Activated CD8-positive, alpha-beta memory T cell treated with anti-CD3 and anti-CD28 coated beads for 24 hours (primary cell): ENCODE results near the gene TPSD1.
"Not testable (repeated sequence)": the region's sequence is repeated elsewhere in the genome, so short reads cannot be mapped to it uniquely, and the experiment has no call there.

Source experiments
- DNase-seq: peaks from one replicate; pipeline ENCODE4 v3.0.0-alpha.2; 2020

Gene TPSD1

GRCh38 chr16:1243907-1244850 lies 11.7 kb upstream of the TPSD1 start:
- DNase-seq, result not testable (repeated sequence)

- DNase-seq, result no peak
Measured at GRCh38 chr16:1244881-1245280, 11.0 kb upstream of the TPSD1 start.

- no peak for DNase-seq
Measured at GRCh38 chr16:1245452-1246020, 10.3 kb upstream of the TPSD1 start.

GRCh38 chr16:1247903-1248537 lies 7.8 kb upstream of the TPSD1 start:
- not testable (repeated sequence) for DNase-seq

GRCh38 chr16:1249031-1249755 lies 6.7 kb upstream of the TPSD1 start:
- not testable (repeated sequence) for DNase-seq

- not testable (repeated sequence) for DNase-seq
Measured at GRCh38 chr16:1253701-1254364, 2.0 kb upstream of the TPSD1 start.

- not testable (repeated sequence) for DNase-seq
Measured at GRCh38 chr16:1254821-1255220, 1.0 kb upstream of the TPSD1 start.

- DNase-seq, result not testable (repeated sequence)
Measured at GRCh38 chr16:1256296-1256873, 516 bp downstream of the TPSD1 start.

GRCh38 chr16:1256874-1257322 lies 1.0 kb downstream of the TPSD1 start:
- no peak for DNase-seq

- no peak for DNase-seq
Measured at GRCh38 chr16:1257561-1258224, 1.8 kb downstream of the TPSD1 start.

- no peak for DNase-seq
Measured at GRCh38 chr16:1258225-1258600, 2.3 kb downstream of the TPSD1 start.

GRCh38 chr16:1258906-1259759 lies 3.3 kb downstream of the TPSD1 start:
- DNase-seq, result no peak

GRCh38 chr16:1259760-1260068 lies 3.8 kb downstream of the TPSD1 start:
- no peak for DNase-seq

- no peak for DNase-seq
Measured at GRCh38 chr16:1260101-1260680, 4.3 kb downstream of the TPSD1 start.

- no peak for DNase-seq
Measured at GRCh38 chr16:1261131-1261892, 5.4 kb downstream of the TPSD1 start.

- no peak for DNase-seq
Measured at GRCh38 chr16:1262210-1262845, 6.5 kb downstream of the TPSD1 start.

GRCh38 chr16:1262846-1263221 lies 7.0 kb downstream of the TPSD1 start:
- DNase-seq, result no peak

GRCh38 chr16:1263591-1264344 lies 7.9 kb downstream of the TPSD1 start:
- no peak for DNase-seq
